H9 (cell line): ENCODE results near the gene ALG14. TPM values are rescaled to one million over a fixed set of nuclear protein-coding genes. Genes with fewer than 3 reads are reported as not detected.

ENCODE experiments used
- DNase-seq: peaks from one replicate; pipeline ENCODE4 v3.0.0-alpha.2; 2017
- H2AFZ ChIP-seq: one replicate; pipeline ENCODE4 v1.6.1; 2013; ENCODE audit warnings: mild to moderate bottlenecking, low read length, control low read depth, moderate library complexity
- H2AK5ac ChIP-seq: 2 replicates; pipeline ENCODE4 v1.6.1; 2013; ENCODE audit warnings: low read length, control low read depth, mixed read lengths; ENCODE audit not compliant: insufficient read length
- H2BK120ac ChIP-seq: one replicate; pipeline ENCODE4 v1.6.1; 2013; ENCODE audit warnings: low read depth, mild to moderate bottlenecking, low read length, control low read depth, inconsistent platforms; ENCODE audit not compliant: poor library complexity, severe bottlenecking
- H2BK12ac ChIP-seq: 2 replicates; pipeline ENCODE4 v1.6.1; 2013; ENCODE audit warnings: low read length, control low read depth, mixed read lengths, low read depth; ENCODE audit not compliant: insufficient read length
- H2BK15ac ChIP-seq: 2 replicates; pipeline ENCODE4 v1.6.1; 2013; ENCODE audit warnings: low read depth, low read length, control low read depth
- H2BK20ac ChIP-seq: one replicate; pipeline ENCODE4 v1.6.1; 2013; ENCODE audit warnings: low read depth, mild to moderate bottlenecking, low read length, control low read depth, inconsistent platforms; ENCODE audit not compliant: poor library complexity, severe bottlenecking
- H2BK5ac ChIP-seq: 2 replicates; pipeline ENCODE4 v1.6.1; 2013; ENCODE audit warnings: low read length, control low read depth, mixed read lengths; ENCODE audit not compliant: insufficient read length
- H3K14ac ChIP-seq: 2 replicates; pipeline ENCODE4 v1.6.1; 2013; ENCODE audit warnings: low read length, control low read depth; ENCODE audit not compliant: insufficient read depth
- H3K18ac ChIP-seq: 2 replicates; pipeline ENCODE4 v1.6.1; 2013; ENCODE audit warnings: low read depth, mild to moderate bottlenecking, mixed read lengths, low read length, control low read depth; ENCODE audit not compliant: insufficient read length
- H3K23ac ChIP-seq: 2 replicates; pipeline ENCODE4 v1.6.1; 2013; ENCODE audit warnings: low read length, control low read depth, mixed read lengths, low read depth; ENCODE audit not compliant: insufficient read length
- H3K23me2 ChIP-seq: 2 replicates; pipeline ENCODE4 v1.6.1; 2013; ENCODE audit warnings: low read depth, mild to moderate bottlenecking, mixed read lengths, low read length, control low read depth; ENCODE audit not compliant: insufficient read length, poor library complexity, severe bottlenecking
- H3K27ac ChIP-seq: 2 replicates; pipeline ENCODE4 v1.5.1; 2013; ENCODE audit warnings: low read length, control low read depth, mixed read lengths, low read depth; ENCODE audit not compliant: insufficient read length
- H3K27me3 ChIP-seq: 2 replicates; pipeline ENCODE4 v1.6.1; 2013; ENCODE audit warnings: low read length, control low read depth, inconsistent platforms; ENCODE audit not compliant: insufficient read depth
- H3K4ac ChIP-seq: 2 replicates; pipeline ENCODE4 v1.6.1; 2013; ENCODE audit warnings: low read depth, mild to moderate bottlenecking, control low read depth, inconsistent platforms, low read length, moderate library complexity
- H3K4me1 ChIP-seq: 2 replicates; pipeline ENCODE4 v1.6.1; 2013; ENCODE audit warnings: low read length, control low read depth, inconsistent platforms; ENCODE audit not compliant: insufficient read depth
- H3K4me2 ChIP-seq: 2 replicates; pipeline ENCODE4 v1.6.1; 2013; ENCODE audit warnings: low read length, control low read depth, mixed read lengths; ENCODE audit not compliant: insufficient read length, insufficient read depth
- H3K56ac ChIP-seq: 2 replicates; pipeline ENCODE4 v1.6.1; 2013; ENCODE audit warnings: low read depth, mild to moderate bottlenecking, mixed read lengths, low read length, control low read depth; ENCODE audit not compliant: insufficient read length
- H3K79me1 ChIP-seq: 2 replicates; pipeline ENCODE4 v1.6.1; 2013; ENCODE audit warnings: low read depth, mild to moderate bottlenecking, moderate library complexity, low read length, control low read depth, inconsistent platforms; ENCODE audit not compliant: insufficient read depth, poor library complexity, severe bottlenecking
- H3K79me2 ChIP-seq: 2 replicates; pipeline ENCODE4 v1.6.1; 2013; ENCODE audit warnings: low read length, control low read depth, inconsistent platforms; ENCODE audit not compliant: insufficient read depth
- H3K9ac ChIP-seq: 2 replicates; pipeline ENCODE4 v1.6.1; 2013; ENCODE audit warnings: low read length, control low read depth, mixed read lengths; ENCODE audit not compliant: insufficient read length; ENCODE audit errors: extremely low read depth
- H3K9me3 ChIP-seq: one replicate; pipeline ENCODE4 v1.6.1; 2013; ENCODE audit warnings: low read depth, low read length, inconsistent platforms; ENCODE audit not compliant: control insufficient read depth
- H3T11ph ChIP-seq: one replicate; pipeline ENCODE4 v1.6.1; 2013; ENCODE audit warnings: mild to moderate bottlenecking, low read length, control low read depth, inconsistent platforms
- H4K20me1 ChIP-seq: one replicate; pipeline ENCODE4 v1.6.1; 2013; ENCODE audit not compliant: control insufficient read depth, insufficient read length, insufficient read depth
- H4K5ac ChIP-seq: 2 replicates; pipeline ENCODE4 v1.6.1; 2013; ENCODE audit warnings: low read depth, mild to moderate bottlenecking, mixed read lengths, low read length, control low read depth; ENCODE audit not compliant: insufficient read length
- H4K8ac ChIP-seq: replicated peaks from 2 replicates; pipeline ENCODE4 v1.6.1; 2013; ENCODE audit warnings: low read length, control low read depth, mixed read lengths, low read depth; ENCODE audit not compliant: insufficient read length
- H4K91ac ChIP-seq: 2 replicates; pipeline ENCODE4 v1.6.1; 2013; ENCODE audit warnings: low read depth, mild to moderate bottlenecking, moderate library complexity, mixed read lengths, low read length, control low read depth; ENCODE audit not compliant: insufficient read length
- H3K27ac Mint-ChIP-seq, 3 experiments: 2 replicates in 2 of 3; 3 replicates in 1 of 3; pipeline ENCODE4 v1.8.0; 2020 to 2021; ENCODE audit warnings: mixed read lengths in 3 of 3, mild to moderate bottlenecking in 1 of 3, moderate library complexity in 1 of 3
- H3K27me3 Mint-ChIP-seq: 2 replicates; pipeline ENCODE4 v1.8.0; 2021; ENCODE audit warnings: low read depth, mild to moderate bottlenecking, moderate library complexity, mixed read lengths
- H3K36me3 Mint-ChIP-seq, 3 experiments: 2 replicates in 2 of 3; 3 replicates in 1 of 3; pipeline ENCODE4 v1.8.0; 2020 to 2021; ENCODE audit warnings: low read depth in 3 of 3, mixed read lengths in 3 of 3; ENCODE audit not compliant: insufficient read depth in 1 of 3
- H3K4me1 Mint-ChIP-seq, 2 experiments: 2 replicates each; pipeline ENCODE4 v1.8.0; 2020; ENCODE audit warnings: mixed read lengths in 2 of 2
- H3K4me3 Mint-ChIP-seq, 2 experiments: 2 replicates in 1 of 2; 3 replicates in 1 of 2; pipeline ENCODE4 v1.8.0; 2020 to 2021; ENCODE audit warnings: mild to moderate bottlenecking in 2 of 2, mixed read lengths in 2 of 2, moderate library complexity in 1 of 2
- H3K9me3 Mint-ChIP-seq, 2 experiments: 2 replicates in 1 of 2; 3 replicates in 1 of 2; pipeline ENCODE4 v1.8.0; 2020; ENCODE audit warnings: mild to moderate bottlenecking in 2 of 2, mixed read lengths in 2 of 2, moderate library complexity in 1 of 2
- CTCF ChIP-seq: fragments of 200-600 bp; sonication (generic); conservative IDR thresholded peaks from 3 replicates; pipeline ENCODE4 v1.8.0; 2021; ENCODE audit warnings: antibody characterized with exemption, mild to moderate bottlenecking
- WGBS: extraction: QIAGEN DNeasy Blood & Tissue Kit; methylation state at CpG from one replicate; pipeline ENCODE4 v1.1.7; 2013; ENCODE audit warnings: missing lambda C conversion rate, low lambda C conversion rate, mixed read lengths; ENCODE audit not compliant: insufficient read length; ENCODE audit errors: extremely low coverage; 5-methylcytosine and 5-hydroxymethylcytosine counted together
- total RNA-seq: library from RNA; stranded (reverse); gene quantifications from 2 replicates; pipeline ENCODE4 v1.2.1, GENCODE V29; 2021

ALG14 gene
- total RNA-seq, 1 experiment from 2014 or later = 2.5 TPM

GRCh38 chr1:94994805-94995204, 77.9 kb downstream of the ALG14 start:
- H4K5ac ChIP-seq = no peak overlapping the region
- H4K91ac ChIP-seq = no peak overlapping the region
- Mint-ChIP-seq H3K27ac (no peak overlapping the region), H3K9me3 (no peaks in the 10 kb centered on the region; a peak in 1 of 5 replicates), H3K4me3 (no peak overlapping the region), H3K4me1 (peaks cover 11 to 16% of the 10 kb centered on the region in 2 experiments), H3K27me3 (no peaks in the 10 kb centered on the region), H3K36me3 (no peaks in the 10 kb centered on the region)
- H4K8ac ChIP-seq = no peak overlapping the region
- no peak overlapping the region for H3K9ac ChIP-seq
- no peak overlapping the region for H3K4me2 ChIP-seq
- no peak overlapping the region for H3K27ac ChIP-seq
- H3K79me2 ChIP-seq = no peaks in the 10 kb centered on the region
- H3K4ac ChIP-seq = no peak overlapping the region
- H3K4me1 ChIP-seq = no peaks in the 10 kb centered on the region
- no peaks in the 10 kb centered on the region for H3K9me3 ChIP-seq
- H3K79me1 ChIP-seq = no peaks in the 10 kb centered on the region
- no peak overlapping the region for H3T11ph ChIP-seq
- H2BK5ac ChIP-seq = no peak overlapping the region
- no peak overlapping the region for H3K56ac ChIP-seq
- no peak overlapping the region for H3K14ac ChIP-seq
- no peak overlapping the region for H2AFZ ChIP-seq
- no CpG with 5 or more reads among the region's 2 CpGs for WGBS
- H2BK15ac ChIP-seq = no peak overlapping the region
- no peaks in the 10 kb centered on the region for H3K27me3 ChIP-seq
- H3K18ac ChIP-seq = no peak overlapping the region
- no peak overlapping the region for H2BK12ac ChIP-seq
- H2BK20ac ChIP-seq = no peak overlapping the region
- no peak overlapping the region for H2AK5ac ChIP-seq
- no peak for TF ChIP-seq CTCF
- H3K23me2 ChIP-seq = no peaks in the 10 kb centered on the region
- no peak overlapping the region for H3K23ac ChIP-seq
- DNase-seq = no peak
- no peaks in the 10 kb centered on the region for H4K20me1 ChIP-seq
- no peak overlapping the region for H2BK120ac ChIP-seq
